ENCODE results near the gene ILDR1. TPM values are rescaled to one million over a fixed set of nuclear protein-coding genes. Genes with fewer than 3 reads are reported as not detected.

Gene ILDR1
- polyA plus RNA-seq, 10 donors = 0.15 to 0.41 (median 0.27) TPM

- DNase-seq = no peak
Observed at GRCh38 chr3:121994551-121994950, 27.5 kb downstream of the ILDR1 start.

GRCh38 chr3:121992601-121993560, 29.2 kb downstream of the ILDR1 start:
- no peak for DNase-seq

GRCh38 chr3:121989943-121990342, 32.1 kb downstream of the ILDR1 start:
- DNase-seq = peak in 1 of 3 donors; percentile 24

DNA sequence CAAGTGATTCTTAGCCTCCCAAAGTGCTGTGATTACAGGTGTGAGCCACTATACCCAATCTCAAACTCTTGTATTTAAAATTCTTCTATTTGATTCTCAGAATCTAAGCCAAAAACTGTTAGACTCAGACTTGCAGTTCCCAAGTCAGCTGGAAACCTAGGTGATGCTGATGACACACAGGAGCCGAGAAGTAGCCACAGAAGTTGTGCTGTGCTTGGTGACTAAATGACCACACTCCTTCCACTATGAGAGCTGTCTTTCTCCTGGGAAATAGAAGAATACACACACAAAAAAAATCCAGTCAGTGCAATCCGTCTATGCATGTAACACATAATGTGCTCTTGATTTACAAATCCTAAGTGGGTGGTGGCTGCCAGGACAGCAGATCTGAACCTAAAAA, 33.9 kb downstream of the ILDR1 start:
- DNase-seq = no peak

- no peak for DNase-seq
Observed at GRCh38 chr3:121985846-121986245, 36.2 kb downstream of the ILDR1 start.

- DNase-seq = no peak
Observed at GRCh38 chr3:121981473-121981872, 40.6 kb downstream of the ILDR1 start.

GRCh38 chr3:121980450-121980796, 41.6 kb downstream of the ILDR1 start:
- DNase-seq = no peak

DNA sequence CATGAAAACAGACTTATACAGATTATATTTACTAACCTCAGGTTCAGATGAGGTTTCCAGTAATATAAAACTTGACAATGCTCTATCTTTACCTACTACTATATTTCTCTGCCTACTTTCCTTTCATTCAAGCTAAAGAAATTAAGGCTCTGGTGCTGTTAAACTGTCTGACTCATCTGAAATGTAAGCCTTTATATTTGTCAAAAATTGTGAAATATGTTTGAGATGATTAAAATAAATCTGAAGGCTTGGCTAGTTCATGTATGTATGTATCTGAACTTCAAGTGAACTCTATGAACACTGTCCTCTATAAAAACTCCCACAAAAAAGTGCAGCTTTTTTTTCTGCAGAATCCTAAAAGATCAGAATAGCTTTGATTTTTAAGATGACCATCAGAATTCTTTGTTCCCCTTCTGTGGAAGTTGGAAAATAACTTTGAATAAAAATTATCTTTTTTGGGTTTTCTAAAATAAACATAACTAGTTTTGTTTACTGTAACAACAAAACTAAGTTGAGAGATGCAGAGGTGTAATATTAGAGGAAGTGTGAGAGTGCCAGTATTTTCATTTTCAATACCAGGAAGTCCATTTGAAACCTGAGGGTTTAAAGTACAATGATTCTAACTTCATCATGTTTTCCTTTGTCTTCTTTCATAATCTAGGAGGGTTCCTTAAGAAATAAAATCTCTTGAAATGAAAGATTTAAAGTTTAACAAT, 42.2 kb downstream of the ILDR1 start:
- no peak for DNase-seq

- DNase-seq = no peak
Observed at GRCh38 chr3:121979246-121979645, 42.8 kb downstream of the ILDR1 start.

DNA sequence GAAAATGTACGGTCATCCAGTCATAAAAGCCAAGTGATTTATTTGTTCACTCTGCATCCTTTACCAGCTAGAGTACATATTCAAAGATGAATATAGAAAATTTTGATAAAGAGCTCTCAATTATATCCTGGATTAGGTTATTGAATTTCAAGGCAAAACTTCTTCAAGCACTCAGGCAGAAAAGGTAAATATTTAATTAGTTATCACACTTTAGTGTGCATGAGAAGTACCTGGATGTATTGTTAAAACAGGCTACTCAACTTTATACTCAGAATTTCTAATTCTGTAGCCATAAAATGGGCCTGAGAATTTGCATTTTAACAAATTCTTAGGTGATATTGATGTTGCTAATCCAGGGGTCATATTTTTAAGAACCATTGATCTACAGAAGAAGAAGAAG, 45.3 kb downstream of the ILDR1 start:
- no peak for DNase-seq

DNA sequence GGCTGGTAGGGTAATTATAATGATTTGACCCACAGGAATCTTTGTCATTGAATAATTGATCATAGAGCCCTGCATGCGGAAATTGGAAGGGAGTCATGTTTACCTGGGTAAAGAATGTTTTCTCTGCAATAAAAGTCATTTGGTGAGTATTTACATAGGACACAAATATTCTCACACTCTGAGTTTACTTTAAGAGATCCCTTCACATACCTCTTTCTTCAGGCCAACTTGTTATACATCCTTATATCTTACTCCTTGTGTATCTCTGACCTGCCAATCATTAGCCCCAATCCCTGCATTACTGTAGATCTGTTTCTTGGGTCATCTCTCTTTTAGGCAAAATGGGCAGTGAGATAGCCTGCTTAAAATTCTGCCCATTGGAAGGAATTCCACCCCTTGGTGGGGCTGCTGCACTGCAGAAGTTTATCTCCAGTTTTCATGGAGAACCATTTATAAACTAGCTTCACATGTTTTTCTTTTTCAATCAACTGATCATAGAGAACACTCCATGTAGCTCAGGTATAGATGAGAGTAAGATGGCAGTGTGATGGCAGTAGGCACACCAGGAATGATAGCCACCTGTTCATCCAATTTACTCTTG, 46.2 kb downstream of the ILDR1 start:
- no peak for DNase-seq

- no peak for DNase-seq
Observed at GRCh38 chr3:121974601-121975111, 47.4 kb downstream of the ILDR1 start.

GRCh38 chr3:121970047-121970446, 52.0 kb downstream of the ILDR1 start:
- no peak for DNase-seq

DNA sequence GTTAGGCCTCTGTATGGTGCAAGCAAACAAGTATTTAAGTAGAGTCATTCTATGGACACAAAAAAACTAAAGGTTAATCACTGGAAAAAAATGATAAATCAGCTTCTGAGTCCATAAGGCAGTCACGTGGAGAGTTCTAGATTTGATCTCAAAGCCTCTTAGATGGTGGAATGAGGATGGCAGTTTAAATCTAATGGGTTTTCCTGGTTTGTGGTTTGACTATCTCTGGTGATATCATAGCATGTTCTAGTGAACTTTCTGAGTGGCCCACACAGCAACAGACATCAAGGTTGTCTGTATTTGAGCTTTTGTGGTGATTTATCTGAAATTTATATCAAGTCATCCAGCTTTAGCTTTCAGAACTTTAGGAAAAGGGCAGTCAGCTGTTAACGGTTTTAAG, 52.4 kb downstream of the ILDR1 start:
- DNase-seq = no peak

- no peak for DNase-seq
Observed at GRCh38 chr3:121963608-121964007, 58.4 kb downstream of the ILDR1 start.

DNA sequence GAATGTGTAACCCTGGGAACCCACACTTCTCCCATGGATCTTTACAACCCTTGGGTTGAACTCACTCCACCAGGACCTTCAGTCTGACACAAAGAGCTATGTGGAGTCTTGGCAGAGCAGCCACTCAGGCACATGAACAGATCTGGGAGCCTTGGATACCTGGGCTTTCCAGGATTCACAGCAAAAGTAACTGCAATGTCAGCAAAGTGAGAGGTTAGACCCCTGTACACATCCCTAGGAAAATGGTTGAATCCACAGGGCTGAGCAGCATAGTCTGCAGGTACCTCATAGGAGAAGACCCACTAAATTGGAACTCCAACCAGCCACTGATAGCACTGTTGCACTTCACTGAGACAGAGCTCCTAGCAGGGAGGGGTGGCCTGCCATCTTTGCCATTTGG, 59.6 kb downstream of the ILDR1 start:
- no peak for DNase-seq

DNA sequence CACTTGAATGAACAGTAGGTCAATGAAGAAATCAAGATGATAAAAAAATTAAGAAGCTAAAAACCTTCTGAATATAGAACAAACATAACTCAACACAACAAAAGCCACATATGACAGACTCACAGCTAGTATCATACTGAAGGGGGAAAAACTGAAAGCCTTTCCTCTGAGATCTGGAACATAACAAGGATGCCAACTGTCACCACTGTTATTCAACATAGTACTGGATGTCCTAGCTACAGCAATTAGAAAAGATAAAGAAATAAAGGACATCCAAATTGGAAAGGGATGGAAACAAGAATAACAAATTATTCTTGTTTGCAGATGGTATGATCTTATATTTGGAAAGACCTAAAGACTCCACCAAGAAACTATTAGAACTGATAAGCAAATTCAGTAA, 60.8 kb downstream of the ILDR1 start:
- DNase-seq = no peak

DNA sequence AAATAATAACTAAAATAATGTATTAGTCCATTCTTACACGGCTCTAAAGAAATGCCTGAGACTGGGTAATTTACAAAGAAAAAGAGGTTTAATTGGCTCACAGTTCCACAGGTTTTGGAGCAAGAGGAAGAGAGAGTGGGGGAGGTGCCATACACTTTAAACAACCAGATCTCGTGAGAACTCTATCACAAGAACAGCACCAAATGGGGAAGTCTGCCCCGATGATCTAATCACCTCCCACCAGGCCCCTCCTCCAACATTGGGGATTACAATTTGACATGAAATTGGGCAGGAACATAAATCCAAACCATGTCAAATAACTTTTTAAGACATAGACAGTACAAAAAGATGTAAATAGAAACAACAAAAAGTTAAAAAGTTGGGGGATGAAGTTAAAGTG, 63.2 kb downstream of the ILDR1 start:
- no peak for DNase-seq

DNA sequence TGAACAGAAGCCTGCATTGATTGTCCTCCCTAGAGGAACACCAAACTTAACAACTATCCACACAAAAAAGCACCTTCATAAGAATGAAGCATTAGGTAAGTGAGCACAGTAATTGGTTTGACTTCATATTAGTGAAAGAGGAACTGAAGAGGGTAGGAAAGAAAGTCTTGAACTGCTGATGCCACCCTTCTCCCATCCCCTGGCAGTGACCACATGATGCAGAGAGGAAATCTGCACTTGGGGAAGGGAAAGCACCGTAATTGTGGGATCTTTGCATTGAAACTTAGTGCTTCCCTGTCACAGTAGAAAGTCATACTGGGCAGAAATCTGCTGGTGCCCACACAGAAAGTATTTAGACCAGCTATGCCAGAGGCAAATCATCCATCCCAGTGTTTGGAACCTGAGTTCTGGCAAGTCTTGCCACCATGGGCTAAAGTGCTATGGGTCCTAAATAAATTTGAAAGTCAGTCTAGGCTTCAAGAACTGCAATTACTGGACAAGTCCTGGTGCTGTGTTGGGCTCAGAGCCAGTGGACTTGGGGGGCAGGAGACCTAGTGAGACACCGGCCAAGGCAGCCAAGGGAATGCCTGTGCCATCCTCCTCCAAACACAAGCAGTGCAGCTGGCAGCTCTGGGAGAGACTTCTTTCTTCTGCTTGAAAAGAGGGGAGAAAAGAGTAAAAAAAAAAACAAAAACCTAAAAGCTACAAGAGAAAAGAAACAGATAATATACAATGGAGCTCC, 64.2 kb downstream of the ILDR1 start:
- DNase-seq = peak; percentile 1 to 22 (median 4)

DNA sequence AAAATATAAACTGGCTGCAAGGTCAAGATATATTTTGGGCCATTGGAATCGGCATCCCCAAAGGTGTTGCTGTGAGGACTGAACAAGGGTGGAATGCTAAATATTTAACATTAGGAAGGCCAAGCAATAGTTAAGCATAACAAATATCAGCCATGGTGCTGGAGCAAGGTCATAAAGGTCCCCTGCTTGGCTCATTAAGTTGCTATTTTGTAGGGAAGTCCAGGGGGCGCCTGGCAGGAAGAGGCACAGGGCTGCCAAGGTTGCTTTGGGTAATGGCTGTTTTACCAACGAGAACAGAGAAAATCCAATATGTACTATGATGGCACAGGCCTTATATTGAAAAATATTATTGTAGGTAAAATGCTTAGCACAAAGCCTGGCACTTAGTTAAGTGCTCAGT, 65.7 kb downstream of the ILDR1 start:
- no peak for DNase-seq

DNA sequence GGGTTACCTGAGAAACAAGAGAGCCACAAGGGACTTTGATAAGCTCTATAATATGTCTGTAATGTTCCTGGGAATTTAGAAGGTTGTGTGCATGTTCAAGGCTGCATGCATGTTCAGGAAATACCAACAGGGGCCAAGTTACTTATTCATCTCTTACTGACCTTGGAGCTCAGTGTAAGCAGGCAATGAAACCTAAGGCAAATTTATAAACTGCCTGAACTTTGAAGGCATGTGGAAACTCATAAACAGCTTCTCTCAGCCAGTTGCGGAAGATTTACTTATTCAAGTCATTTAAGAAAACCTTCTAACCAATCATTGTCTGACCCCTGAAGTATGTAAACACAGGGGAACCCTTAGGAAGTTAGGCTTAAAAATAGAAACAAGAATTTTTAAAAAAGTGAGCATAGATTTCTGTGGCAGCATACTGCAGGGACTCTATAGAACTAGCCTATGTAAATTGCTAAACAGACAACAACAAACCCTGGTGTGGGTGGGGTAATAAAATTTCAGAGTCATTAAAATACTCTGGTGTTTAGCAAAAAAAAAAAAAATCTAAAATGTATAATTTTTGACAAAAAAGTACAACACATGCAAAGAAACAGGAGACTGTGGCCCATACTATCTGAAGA, 70.6 kb downstream of the ILDR1 start:
- no peak for DNase-seq

All from muscle of back (tissue), 11 donors.